GM20431 (cell line): ENCODE data around the gene OR4C11.

Source experiments
- in situ Hi-C: fragments of 300-500 bp; cut with MseI, MboI; formaldehyde crosslinking; loops from one replicate; pipeline ENCODE4 v1.15.0; 2020; ENCODE audit warnings: low sequenced_read_pairs; ENCODE audit not compliant: unreplicated experiment

The OR4C11 gene, protein sequence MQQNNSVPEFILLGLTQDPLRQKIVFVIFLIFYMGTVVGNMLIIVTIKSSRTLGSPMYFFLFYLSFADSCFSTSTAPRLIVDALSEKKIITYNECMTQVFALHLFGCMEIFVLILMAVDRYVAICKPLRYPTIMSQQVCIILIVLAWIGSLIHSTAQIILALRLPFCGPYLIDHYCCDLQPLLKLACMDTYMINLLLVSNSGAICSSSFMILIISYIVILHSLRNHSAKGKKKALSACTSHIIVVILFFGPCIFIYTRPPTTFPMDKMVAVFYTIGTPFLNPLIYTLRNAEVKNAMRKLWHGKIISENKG

DNA sequence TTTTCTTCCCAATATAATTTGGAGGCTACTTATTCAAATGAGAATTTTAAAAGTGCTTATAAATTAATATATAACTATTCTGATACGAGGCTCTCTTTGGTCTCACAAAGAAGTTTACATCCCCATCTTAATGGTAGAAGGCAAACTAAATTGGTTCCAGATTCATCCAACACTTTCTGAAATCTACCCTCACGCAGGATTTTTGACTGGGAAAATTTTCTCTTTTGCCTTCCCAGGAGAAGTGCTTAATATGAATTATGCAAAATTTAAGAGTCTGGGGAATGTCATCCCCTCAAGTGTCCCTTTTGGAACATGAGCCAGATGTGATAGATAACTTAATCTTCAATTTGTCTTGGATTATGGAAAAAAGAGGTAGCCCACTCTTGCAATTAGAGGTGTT lies at the start of gene OR4C11:
TSS of gene OR4C11 (minus strand) at position 101 of the 400 bp plus-strand sequence. CDS start 3,272 bp downstream, outside the sequence.
- in situ Hi-C loops: no loop called here

DNA sequence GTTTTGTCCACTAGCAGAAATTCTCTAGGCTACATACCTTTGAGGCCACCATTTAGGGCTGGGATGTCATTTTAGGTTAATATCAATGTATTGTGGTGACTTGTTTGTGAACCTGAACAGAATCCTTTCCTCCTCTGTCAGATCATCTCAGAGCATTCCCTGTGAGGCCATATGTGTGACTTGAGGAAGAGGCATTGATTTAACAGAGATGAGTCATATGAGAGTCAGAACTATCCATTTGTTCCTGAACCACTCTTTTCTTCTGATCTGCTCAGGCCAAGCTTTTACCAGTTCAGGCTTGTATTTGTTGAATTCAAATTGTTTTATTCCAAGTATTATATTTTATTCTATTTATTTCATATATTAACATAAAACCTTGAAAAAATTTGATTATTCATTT lies 47.7 kb upstream of the OR4C11 start:
- in situ Hi-C loops: no loop called here

DNA sequence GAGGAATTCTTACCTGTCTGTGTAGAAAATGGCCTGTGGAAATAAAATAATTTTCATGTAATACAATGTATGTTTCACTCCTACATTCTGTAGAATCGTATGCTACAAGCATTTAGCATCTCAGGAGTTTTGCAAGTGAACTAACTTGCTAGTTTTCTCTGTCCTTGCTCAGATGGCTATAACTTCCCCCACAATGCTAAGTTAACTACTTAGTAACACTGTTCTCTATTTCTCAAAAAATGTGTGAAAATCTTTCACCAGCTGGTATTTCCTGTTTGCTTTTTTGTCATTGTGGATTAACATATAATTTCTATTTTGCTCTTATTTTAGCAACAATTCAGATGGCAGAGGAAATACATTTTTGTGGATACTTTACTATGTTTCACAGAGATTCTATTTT lies 45.1 kb upstream of the OR4C11 start:
- in situ Hi-C loops: no loop called here

DNA sequence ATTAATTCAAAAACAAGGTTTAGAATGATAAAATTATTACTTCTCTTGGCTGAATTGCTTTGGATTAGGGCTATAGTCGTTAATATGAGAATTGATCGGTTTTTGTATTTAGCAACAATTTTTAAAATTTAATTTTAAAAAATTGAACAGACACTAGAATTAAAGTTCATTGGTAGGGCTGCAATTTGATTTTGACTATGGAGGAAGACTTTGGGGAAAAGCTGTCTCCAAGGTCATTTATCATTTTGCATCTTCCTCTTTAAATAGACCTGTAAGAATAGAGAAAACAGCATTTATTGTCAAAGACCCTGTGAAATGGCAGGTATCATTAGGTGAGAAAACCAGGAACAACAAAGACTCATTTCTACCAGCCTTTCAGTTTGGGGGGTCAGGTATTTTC lies 40.6 kb upstream of the OR4C11 start, which contains the start of gene OR4S2:
TSS of gene OR4S2 (plus strand) at position 301 of the 400 bp plus-strand sequence. CDS start 2,577 bp downstream, outside the sequence.
- in situ Hi-C loops: no loop called here

DNA sequence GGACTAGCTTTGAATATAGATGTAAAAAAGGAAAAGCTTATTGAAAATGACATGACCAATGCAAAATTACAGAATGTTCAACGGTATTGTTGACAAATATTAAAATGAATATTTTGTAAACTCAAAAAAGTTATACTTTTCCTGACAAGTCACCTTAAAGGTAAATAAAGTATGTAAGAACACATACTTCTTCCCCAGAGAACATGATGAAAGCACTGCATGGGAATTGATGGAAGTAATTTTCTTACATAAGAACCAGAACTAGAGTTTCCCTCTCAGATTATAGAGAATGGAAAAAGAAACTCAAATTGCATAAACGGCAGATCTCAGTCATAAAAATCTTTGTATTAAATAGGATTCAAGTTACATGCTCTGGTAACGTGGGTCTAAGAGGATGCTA lies 27.4 kb upstream of the OR4C11 start, which contains the start of gene OR4P4:
TSS of gene OR4P4 (plus strand) at position 301 of the 400 bp plus-strand sequence.
- in situ Hi-C loops: no loop called here

DNA sequence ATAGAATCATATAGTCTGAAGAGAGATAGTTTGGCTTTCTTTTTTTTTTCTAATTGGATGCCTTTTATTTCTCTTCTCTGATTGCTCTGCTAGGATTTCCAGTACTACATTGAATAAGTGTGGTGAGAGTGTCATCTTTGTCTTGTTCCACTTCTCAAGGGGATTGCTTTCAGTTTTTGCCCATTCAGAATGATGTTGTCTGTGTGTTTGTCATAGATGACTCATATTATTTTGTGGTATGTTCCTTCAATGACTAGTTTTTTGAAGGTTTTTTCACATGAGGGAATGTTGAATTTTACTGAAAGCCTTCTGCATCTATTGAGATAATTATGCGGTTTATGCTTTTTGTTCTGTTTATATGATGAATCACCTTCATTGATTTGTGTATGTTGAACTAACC lies 17.1 kb upstream of the OR4C11 start:
- in situ Hi-C loops: no loop called here

DNA sequence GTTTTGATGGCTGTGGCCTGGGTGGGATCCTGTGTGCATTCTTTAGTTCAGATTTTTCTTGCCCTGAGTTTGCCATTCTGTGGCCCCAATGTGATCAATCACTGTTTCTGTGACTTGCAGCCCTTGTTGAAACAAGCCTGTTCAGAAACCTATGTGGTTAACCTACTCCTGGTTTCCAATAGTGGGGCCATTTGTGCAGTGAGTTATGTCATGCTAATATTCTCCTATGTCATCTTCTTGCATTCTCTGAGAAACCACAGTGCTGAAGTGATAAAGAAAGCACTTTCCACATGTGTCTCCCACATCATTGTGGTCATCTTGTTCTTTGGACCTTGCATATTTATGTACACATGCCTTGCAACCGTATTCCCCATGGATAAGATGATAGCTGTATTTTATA lies 34.9 kb downstream of the OR4C11 start:
- in situ Hi-C loops: no loop called here

DNA sequence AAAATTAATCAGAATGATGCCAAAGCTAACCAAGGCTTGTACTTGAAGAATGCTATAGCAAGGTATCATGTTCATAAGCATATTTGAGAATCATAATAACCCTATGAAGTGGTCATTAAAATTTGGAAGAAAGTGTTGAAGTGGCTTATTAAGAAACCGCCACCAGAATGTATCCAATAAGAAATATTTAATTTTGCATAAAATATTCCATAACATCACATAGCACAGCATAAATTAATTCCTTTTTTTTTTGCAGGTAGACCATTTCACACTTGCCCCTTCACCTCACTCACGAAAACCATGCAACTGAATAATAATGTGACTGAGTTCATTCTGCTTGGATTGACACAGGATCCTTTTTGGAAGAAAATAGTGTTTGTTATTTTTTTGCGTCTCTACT lies 35.6 kb downstream of the OR4C11 start, which contains the start of gene OR4C16:
TSS of gene OR4C16 (plus strand) at position 301 of the 400 bp plus-strand sequence. CDS start at position 301, 0 bp downstream.
- in situ Hi-C loops: no loop called here

DNA sequence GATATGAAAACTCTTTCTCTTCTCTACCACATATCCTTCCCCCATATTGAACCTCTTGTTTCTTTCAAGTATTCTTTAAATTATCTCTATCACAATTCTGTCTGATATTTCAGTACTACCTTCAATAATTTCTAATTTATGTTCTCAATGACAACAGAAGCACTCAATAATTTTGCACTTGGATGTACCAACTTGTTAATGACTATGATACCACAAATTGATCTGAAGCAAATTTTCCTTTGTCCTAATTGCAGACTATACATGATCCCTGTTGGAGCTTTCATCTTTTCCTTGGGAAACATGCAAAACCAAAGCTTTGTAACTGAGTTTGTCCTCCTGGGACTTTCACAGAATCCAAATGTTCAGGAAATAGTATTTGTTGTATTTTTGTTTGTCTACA lies 53.3 kb downstream of the OR4C11 start, which contains the start of gene OR4C15:
TSS of gene OR4C15 (plus strand) at position 301 of the 400 bp plus-strand sequence. CDS start at position 301, 0 bp downstream.
- in situ Hi-C loops: no loop called here
